Activated CD8-positive, alpha-beta memory T cell treated with anti-CD3 and anti-CD28 coated beads, Interleukin-2, amount 50 U/mL, for 24 hours (primary cell): ENCODE results near the gene FOXF2.

Experiments
- DNase-seq: peaks from one replicate; pipeline ENCODE4 v3.0.0-alpha.2; 2020; ENCODE audit errors: extremely low read depth

Gene FOXF2

DNA sequence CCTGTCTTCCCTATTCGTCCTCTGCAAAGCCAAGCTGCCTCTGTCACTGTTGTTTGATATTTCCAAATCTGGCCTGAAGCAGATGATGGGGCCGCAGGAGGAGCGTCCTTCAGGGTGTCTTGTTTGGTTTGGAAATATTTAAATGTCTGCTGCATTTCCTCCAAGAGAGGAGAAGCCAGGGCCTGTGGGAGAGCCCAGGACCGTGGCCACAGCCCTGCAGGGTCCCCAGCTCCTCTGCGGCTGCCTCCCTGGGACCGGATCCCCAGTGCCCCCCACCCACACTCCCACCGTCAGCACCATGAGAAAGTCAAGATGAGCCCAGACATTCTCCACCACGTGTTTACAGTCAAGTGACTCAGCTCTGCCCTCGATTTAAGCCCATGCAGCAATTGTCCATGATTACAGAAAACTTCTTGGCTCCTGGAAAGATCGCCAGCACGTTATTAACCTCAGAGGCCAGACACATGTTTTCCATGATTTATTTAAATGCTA lies 18.2 kb downstream of the FOXF2 start:
- DNase-seq = no peak

GRCh38 chr6:1409774-1410465 lies 20.5 kb downstream of the FOXF2 start:
- DNase-seq = no peak

DNA sequence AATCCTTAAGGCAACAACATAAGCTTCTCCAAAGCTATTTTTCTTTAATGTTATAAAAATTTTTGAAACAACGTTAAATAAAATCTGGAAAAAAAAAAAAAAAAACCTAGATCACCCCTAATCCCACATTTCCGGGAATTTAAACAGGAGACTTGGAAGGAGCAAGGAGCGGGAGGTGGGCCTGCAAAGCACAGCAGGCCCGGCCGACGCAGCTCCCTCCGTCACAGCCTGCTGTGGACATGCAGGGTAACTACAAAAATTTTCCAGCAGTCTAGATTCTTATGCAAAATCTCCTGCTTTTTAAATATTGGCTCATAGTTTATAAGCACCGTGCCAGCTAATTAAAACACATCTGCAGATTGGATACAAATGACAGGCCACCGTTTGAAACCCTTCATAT lies 23.5 kb downstream of the FOXF2 start:
- no peak for DNase-seq

DNA sequence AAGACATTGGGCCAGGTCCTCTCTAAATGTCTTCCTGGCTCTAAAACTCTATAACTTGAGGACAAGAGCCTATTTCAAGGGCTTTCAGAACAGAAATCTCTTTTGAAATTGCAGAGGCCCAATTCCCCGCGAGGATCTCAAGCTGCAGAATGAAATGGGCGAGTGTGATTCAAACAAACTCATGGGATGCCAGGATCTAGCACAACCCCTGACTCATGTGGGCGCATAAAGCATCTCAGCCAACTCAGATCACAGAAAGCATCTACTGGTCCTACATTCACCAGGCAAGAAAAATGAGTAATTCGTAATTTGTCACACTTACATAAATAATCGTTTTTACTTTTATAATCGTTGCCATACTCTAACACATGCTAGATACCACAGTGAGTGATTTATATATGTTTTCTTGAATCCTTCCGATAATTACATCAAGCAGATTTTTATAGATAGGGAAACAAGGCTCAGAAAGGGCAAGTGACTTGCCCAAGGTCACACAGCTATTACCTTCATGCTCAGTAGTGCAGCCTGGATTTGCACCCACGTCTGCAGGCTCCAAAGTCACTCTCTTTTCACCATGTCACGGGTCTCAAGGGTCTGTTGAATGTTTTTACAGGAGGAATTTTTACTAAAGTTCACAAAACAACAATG lies 26.2 kb downstream of the FOXF2 start:
- no peak for DNase-seq

GRCh38 chr6:1416191-1416760 lies 26.9 kb downstream of the FOXF2 start:
- DNase-seq = no peak

GRCh38 chr6:1416820-1417219 lies 27.4 kb downstream of the FOXF2 start:
- DNase-seq = no peak

DNA sequence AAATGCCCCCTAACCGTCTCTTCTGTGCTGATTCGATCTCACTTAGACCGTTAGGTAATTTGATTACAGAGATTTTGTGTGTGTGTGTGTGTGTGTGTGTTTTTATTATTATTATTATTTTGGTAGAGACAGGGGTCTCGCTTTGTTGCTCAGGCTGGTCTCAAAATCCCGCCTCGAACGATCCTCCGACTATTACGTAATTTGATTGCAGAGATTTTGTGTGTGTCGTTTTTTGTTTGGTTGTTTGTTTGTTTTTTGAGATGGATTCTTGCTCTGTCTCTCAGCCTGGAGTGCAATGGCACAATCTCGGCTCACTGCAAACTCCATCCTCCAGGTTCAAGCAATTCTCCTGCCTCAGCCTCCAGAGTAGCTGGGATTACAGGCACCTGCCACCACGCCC lies 28.3 kb downstream of the FOXF2 start:
- DNase-seq = no peak

GRCh38 chr6:1418471-1419191 lies 29.3 kb downstream of the FOXF2 start:
- DNase-seq = no peak

DNA sequence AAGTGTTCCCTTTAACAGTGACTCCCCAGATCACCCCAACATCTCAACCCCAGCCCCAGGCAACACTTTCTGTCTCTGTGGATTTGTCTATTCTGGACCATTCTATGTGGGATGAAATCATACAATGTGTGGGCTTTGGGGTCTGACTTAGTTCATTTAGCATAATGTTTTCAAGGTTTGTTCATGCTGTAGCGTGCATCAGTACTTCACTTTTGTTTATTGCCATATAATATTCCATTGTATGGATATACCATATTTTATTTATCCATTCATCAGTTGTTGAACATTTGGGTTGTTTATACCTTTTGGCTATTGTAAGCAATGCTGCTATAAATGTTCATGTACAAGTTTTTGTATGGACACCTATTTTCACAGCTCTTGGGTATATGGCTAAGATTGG lies 31.0 kb downstream of the FOXF2 start:
- no peak for DNase-seq

- no peak for DNase-seq
Measured at GRCh38 chr6:1422290-1422689, 32.9 kb downstream of the FOXF2 start.

- no peak for DNase-seq
Measured at GRCh38 chr6:1423578-1423977, 34.2 kb downstream of the FOXF2 start.

- no peak for DNase-seq
Measured at GRCh38 chr6:1424306-1424927, 35.0 kb downstream of the FOXF2 start.

DNA sequence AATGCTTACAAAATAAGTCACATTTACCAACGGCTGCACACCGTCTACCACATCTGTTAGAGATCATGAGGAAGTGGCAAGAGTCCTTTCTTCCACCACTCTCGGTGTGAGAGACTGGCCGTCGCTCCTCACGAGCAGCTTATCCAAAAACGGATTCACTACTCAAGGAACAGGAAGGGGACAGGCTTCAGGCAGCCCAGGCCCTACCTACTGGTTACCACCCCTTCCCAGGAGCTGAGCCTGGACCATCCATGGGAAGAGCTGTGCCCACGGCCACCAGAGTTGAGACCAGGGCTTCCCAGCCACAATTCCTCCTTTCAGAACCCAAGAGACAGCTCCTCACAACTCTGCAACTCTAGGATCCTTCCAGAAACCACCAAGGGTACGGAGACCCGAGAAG lies 37.0 kb downstream of the FOXF2 start:
- no peak for DNase-seq

- DNase-seq = no peak
Measured at GRCh38 chr6:1435806-1436205, 46.4 kb downstream of the FOXF2 start.

DNA sequence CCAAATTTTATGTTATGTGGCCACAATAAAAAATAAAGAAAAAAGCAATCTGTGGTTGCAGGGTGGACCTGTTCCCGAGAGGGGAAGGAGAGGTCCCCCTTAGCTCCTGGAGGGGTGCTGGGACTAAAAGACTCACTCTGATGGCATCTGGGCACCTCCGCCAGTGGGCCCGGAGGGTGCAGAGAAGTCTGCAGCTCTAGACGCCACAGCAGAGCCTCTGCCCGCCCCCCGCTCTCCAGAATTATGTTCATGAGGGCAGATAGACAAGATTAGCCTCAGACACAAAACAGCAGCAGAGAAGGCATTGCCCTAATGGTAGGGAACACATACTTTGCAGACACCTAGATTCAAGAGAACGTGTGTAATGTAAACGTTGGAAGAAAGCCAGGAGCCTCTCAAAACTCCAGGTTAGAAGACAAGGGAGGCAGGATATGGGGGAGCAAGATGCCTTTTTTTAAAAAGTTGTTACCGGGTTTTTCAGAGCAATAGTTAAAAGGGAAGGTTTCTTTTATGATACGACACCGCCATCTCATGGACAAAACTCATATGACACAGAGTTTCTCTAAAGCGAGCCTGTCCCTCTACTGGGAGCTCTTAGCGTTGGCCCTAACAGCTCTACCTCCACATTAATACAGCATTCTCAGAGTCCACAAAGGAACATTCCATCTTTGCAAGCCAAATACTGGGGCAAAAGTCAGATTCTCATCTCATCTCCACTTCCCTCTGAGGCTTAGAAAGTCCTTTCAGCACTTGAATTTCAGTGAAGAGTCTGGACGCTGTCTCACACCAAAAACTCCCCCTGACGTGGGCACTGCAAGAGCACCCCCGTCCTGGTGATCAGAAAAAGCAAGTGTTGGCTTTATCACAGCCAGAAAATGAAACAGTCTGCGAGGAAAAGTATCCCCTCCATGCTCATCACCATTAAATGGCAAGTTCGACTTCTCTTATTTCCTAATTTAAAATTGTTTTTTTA lies 47.2 kb downstream of the FOXF2 start:
- peak; percentile 7 for DNase-seq

- no peak for DNase-seq
Measured at GRCh38 chr6:1437553-1438406, 48.4 kb downstream of the FOXF2 start.

GRCh38 chr6:1438471-1438881 lies 49.1 kb downstream of the FOXF2 start:
- DNase-seq = no peak

- DNase-seq = no peak
Measured at GRCh38 chr6:1439349-1439748, 50.0 kb downstream of the FOXF2 start.

GRCh38 chr6:1442929-1443328 lies 53.6 kb downstream of the FOXF2 start:
- no peak for DNase-seq
